Heart left ventricle (tissue), 16 donors: ENCODE results near the gene KLRC2. TPM values are rescaled to one million over a fixed set of nuclear protein-coding genes. Genes with fewer than 3 reads are reported as not detected.
"Not testable (repeated sequence)": the region's sequence is repeated elsewhere in the genome, so short reads cannot be mapped to it uniquely, and the experiment has no call there.

Experiments used
- ATAC-seq, 4 donors: fragments of 200-7000 bp; cut with Tn5 transposase; one replicate each; pipeline ENCODE4 v1.9.1; 2020 to 2022; ENCODE audit warnings: moderate library complexity in 4 of 4, mild to moderate bottlenecking in 3 of 4, moderate number of reproducible peaks in 1 of 4
- DNase-seq, 5 donors: peaks; one replicate each; pipeline ENCODE4 v3.0.0-alpha.2; 2020
- H3K27ac ChIP-seq, 12 donors: fragments of 200-600 bp; sonication (generic) in 4 of 12; one replicate each; pipeline versions ENCODE4 v1.5.0 to v1.8.0; 2016 to 2022; ENCODE audit warnings: mild to moderate bottlenecking in 2 of 12
- H3K27me3 ChIP-seq, 9 donors: fragments of 200-600 bp; sonication (generic) in 2 of 9; one replicate each; pipeline versions ENCODE4 v1.5.1 to v1.8.0; 2016 to 2022; ENCODE audit warnings: mild to moderate bottlenecking in 3 of 9
- H3K36me3 ChIP-seq, 9 donors: fragments of 200-600 bp; sonication (generic) in 2 of 9; one replicate each; pipeline versions ENCODE4 v1.5.0 to v1.8.0; 2018 to 2022; ENCODE audit warnings: mild to moderate bottlenecking in 2 of 9
- H3K4me1 ChIP-seq, 12 donors: fragments of 200-600 bp; sonication (generic) in 4 of 12; one replicate each; pipeline versions ENCODE4 v1.5.0 to v1.8.0; 2016 to 2022; ENCODE audit warnings: mild to moderate bottlenecking in 3 of 12
- H3K4me3 ChIP-seq, 12 donors: fragments of 200-600 bp; sonication (generic) in 4 of 12; one replicate each; pipeline versions ENCODE4 v1.5.0 to v1.8.0; 2017 to 2022; ENCODE audit warnings: mild to moderate bottlenecking in 9 of 12, moderate library complexity in 4 of 12
- H3K9me3 ChIP-seq, 12 donors: fragments of 200-600 bp; sonication (generic) in 4 of 12; one replicate each; pipeline versions ENCODE4 v1.5.0 to v1.8.0; 2016 to 2022; ENCODE audit warnings: mild to moderate bottlenecking in 1 of 12
- CTCF ChIP-seq, 12 donors: fragments of 200-600 bp; sonication (generic) in 4 of 12; IDR thresholded peaks; one replicate each; pipeline versions ENCODE4 v1.5.0 to v1.8.0; 2018 to 2022; ENCODE audit warnings: antibody characterized with exemption in 12 of 12, mild to moderate bottlenecking in 5 of 12
- POLR2A ChIP-seq, 2 donors: fragments of 450-650 bp; IDR thresholded peaks; one replicate each; pipeline ENCODE4 v1.6.1; 2017; ENCODE audit warnings: antibody characterized with exemption in 2 of 2, mild to moderate bottlenecking in 2 of 2, moderate library complexity in 2 of 2
- WGBS, 4 donors: extraction: QIAGEN DNeasy Blood & Tissue Kit in 2 of 4; methylation state at CpG; one replicate each; pipeline versions ENCODE4 v1.1.5 to v1.1.7; 2013 to 2018; 5-methylcytosine and 5-hydroxymethylcytosine counted together
- intact Hi-C, 10 donors: fragments of 100-400 bp; cut with DNase I; formaldehyde crosslinking; loops; one replicate each; pipeline versions ENCODE4 v1.11.1 to v1.14.2; 2022
- long read RNA-seq, 3 donors: library from polyadenylated mRNA; unstranded; transcript quantifications; one replicate each; pipeline ENCODE4 v2.0.0, GENCODE V29; 2020 to 2021
- polyA plus RNA-seq, 2 donors: library from polyadenylated mRNA; stranded (reverse); fragments of 200-250 nt; gene quantifications; one replicate each; pipeline ENCODE4 v1.2.3, GENCODE V29; 2013
- total RNA-seq, 9 donors: library from RNA; depleted of rRNA in 2 of 9; stranded (reverse); fragments of >200 nt in 2 of 9; fragmentation: NEBNext Ultra II Directional in 3 of 9; extraction: Animal tissue kit (Norgen Biotek cat#: 25700) in 3 of 9; gene quantifications; one replicate each; pipeline versions ENCODE4 v1.1.0 to v1.2.4, GENCODE V29; 2016 to 2023
- donor health status: ischemic (EF 13 %, LVEDD 7.1; RV severe dilation, severe dysfunction).
- donor health status: healthy with polysubstance abuse.
- donor health status: DM: no; HTN: yes; CAD: no.
- donor health status: DM: no; HTN: no; CAD: no.
- donor health status: ischemic (EF 25% LVEDD 6.9; RV normal size, moderate dysfunction).
- donor health status: ischemic (EF 25% LVEDD 5.7; RV mildly dilated, moderate dysfunction).
- donor health status: healthy.
- donor health status: DM: yes; HTN: yes; CAD: no.
- donor health status: ischemic (EF 35%, LVEDD 5.7; RV mildly dilated, moderate dysfunction).
- donor health status: nonischemic (EF 11% LVEDD 7.7; RV severe dilation, severe dysfunction).
- donor health status: DM: yes; HTN: yes; CAD: no.
- donor health status: PGD.
- donor health status: ischemic (EF 29% LVEDD 5.4; RV normal size, mild dysfunction).
- donor health status: nonischemic (EF 23%, LVEDD 6.1; RV moderate dilation, normal function).

KLRC2 gene
- total RNA-seq = under 1 TPM in 1 of 9 donors, not detected in 8; 0.51 TPM
- polyA plus RNA-seq = not detected
- long read RNA-seq, donor 1 = 0 reads
- long read RNA-seq, donor 2 = 0 reads
- long read RNA-seq, donor 3 = 0 reads

GRCh38 chr12:10435816-10436215 is at the start of gene KLRC2:
Gene KLRC2, minus strand, starts transcription at chr12:10436010. Its CDS starts 24 bp downstream, at chr12:10435986.
- DNase-seq, H3K36me3 ChIP-seq, intact Hi-C loops, H3K9me3 ChIP-seq, H3K4me1 ChIP-seq, H3K27ac ChIP-seq, H3K4me3 ChIP-seq, ATAC-seq, H3K27me3 ChIP-seq: not testable (repeated sequence)
- WGBS, 4 donors = 53 to 67% (median 62%) methylated on average over 3 of the region's 3 CpGs

DNA sequence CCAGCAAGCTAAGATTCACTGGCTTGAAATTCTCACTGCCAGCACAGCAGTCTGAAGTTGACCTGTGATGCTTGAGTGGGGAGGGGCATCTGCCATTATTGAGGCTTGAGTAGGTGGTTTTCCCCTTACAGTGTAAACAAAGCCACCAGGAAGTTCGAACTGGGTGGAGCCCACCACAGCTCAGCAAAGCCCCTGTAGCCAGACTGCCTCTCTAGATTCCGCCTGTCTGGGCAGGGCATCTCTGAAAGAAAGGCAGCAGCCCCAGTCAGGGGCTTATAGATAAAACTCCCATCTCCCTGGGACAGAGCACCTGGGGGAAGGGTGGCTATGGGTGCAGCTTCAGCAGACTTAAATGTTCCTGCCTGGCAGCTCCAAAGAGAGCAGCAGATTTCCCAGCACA is 46.1 kb upstream of the KLRC2 start:
- WGBS, 4 donors = 57 to 100% (median 68%) methylated on average over 1 to 2 of the region's 2 CpGs
- H3K27me3 ChIP-seq, H3K4me1 ChIP-seq, H3K27ac ChIP-seq, H3K36me3 ChIP-seq, DNase-seq, ATAC-seq, intact Hi-C loops, H3K9me3 ChIP-seq, H3K4me3 ChIP-seq: not testable (repeated sequence)

DNA sequence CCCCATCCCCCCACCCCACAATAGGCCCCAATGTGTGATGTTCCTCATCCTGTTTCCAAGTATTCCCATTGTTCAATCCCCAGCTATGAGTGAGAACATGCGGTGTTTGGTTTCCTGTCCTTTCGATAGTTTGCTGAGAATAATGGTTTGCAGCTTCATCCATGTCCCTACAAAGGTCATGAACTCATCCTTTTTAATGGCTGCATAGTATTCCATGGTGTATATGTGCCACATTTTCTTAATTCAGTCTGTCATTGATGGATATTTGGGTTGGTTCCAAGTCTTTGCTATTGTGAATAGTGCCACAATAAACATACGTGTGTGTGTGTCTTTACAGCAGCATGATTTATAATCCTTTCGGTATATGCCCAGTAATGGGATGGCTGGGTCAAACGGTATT is 37.0 kb upstream of the KLRC2 start:
- H3K36me3 ChIP-seq, intact Hi-C loops, ATAC-seq, H3K27ac ChIP-seq, H3K4me3 ChIP-seq, H3K4me1 ChIP-seq, DNase-seq, H3K27me3 ChIP-seq: not testable (repeated sequence)
- H3K9me3 ChIP-seq = peaks cover 0 to 13% (median 0%) of the 10 kb centered on the region in 12 donors
- 85 to 90% (median 89%) methylated on average over 5 of the region's 5 CpGs for WGBS, 4 donors

GRCh38 chr12:10469701-10470100 is 33.9 kb upstream of the KLRC2 start:
- intact Hi-C loops = no loop called here
- H3K36me3 ChIP-seq = no peaks in the 10 kb centered on the region

DNA sequence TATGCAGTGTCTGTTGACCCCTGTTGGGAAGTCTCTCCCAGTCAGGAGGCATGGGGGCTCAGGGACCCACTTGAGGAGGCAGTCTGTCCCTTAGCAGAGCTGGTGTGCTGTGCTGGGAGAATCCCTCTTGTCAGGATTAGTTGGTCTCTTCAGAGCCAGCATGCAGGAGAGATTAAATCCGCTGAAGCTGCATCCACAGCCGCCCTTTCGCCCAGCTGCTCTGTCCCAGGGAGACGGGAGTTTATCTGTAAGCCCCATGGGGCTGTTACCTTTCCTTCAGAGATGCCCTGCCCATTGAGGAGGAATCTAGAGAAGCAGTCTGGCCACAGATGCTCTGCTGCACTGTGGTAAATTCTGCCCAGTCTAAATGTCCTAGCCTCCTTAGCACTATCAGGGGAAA is 30.5 kb upstream of the KLRC2 start:
- peaks cover 0 to 7% (median 0%) of the 10 kb centered on the region in 9 donors for H3K27me3 ChIP-seq
- no peak for TF ChIP-seq CTCF (IDR thresholded peaks at IDR 0.05)
- no peak for TF ChIP-seq POLR2A (IDR thresholded peaks at IDR 0.05)
- peaks cover 0 to 2% (median 0%) of the 10 kb centered on the region in 12 donors for H3K9me3 ChIP-seq
- ATAC-seq = no peak
- DNase-seq = no peak
- no peaks in the 10 kb centered on the region for H3K36me3 ChIP-seq
- WGBS, 4 donors = 67 to 75% (median 74%) methylated on average over 4 of the region's 4 CpGs; no CpG with 5 or more reads in 1 of the 4 donors
- no peak overlapping the region for H3K27ac ChIP-seq
- no peak overlapping the region for H3K4me3 ChIP-seq
- intact Hi-C loops = no loop called here
- H3K4me1 ChIP-seq = no peaks in the 10 kb centered on the region

More at GRCh38 chr12:10469701-10470100, 33.9 kb upstream of the KLRC2 start:
- DNase-seq (no peak), ATAC-seq (no peak)
- Histone ChIP-seq H3K4me1 (no peaks in the 10 kb centered on the region), H3K27me3 (peaks cover 0 to 7% (median 0%) of the 10 kb centered on the region in 9 donors), H3K9me3 (peaks cover 0 to 13% (median 0%) of the 10 kb centered on the region in 12 donors), H3K27ac (no peak overlapping the region), H3K4me3 (no peak overlapping the region)
- TF ChIP-seq CTCF (IDR thresholded peaks at IDR 0.05) = no peak
- no peak for TF ChIP-seq POLR2A (IDR thresholded peaks at IDR 0.05)
- 86 to 88% (median 87%) methylated on average over 1 of the region's 1 CpG for WGBS, 4 donors

DNA sequence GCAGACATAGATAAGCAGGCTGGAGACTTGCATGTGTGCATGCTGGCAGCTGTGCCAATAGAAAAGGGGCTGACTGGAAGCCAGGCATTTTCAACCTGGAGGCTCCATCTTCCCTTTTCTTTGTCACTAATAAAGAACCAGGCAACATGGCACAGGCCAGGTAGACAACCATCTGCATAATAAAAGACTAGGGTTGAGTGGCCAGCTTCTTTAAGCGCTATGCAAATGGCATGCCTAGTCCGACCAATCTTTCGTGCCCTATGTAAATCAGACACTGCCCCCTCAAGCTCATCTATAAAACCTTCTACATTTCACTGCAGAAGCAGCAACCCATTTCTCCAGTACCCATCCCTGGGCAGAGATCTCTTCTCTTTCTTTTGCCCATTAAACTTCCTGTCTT is 21.9 kb upstream of the KLRC2 start:
- TF ChIP-seq CTCF (IDR thresholded peaks at IDR 0.05) = no peak
- no peak for TF ChIP-seq POLR2A (IDR thresholded peaks at IDR 0.05)
- no peaks in the 10 kb centered on the region for H3K36me3 ChIP-seq
- no peaks in the 10 kb centered on the region for H3K4me1 ChIP-seq
- no peak overlapping the region for H3K4me3 ChIP-seq
- 86 to 92% (median 90%) methylated on average over 3 of the region's 3 CpGs for WGBS, 4 donors
- no peaks in the 10 kb centered on the region for H3K27me3 ChIP-seq
- H3K27ac ChIP-seq = no peak overlapping the region
- ATAC-seq = no peak
- intact Hi-C loops = no loop called here
- no peak for DNase-seq
- peaks cover 0 to 33% (median 23%) of the 10 kb centered on the region in 12 donors for H3K9me3 ChIP-seq
